GM23338 (cell line): ENCODE results near the gene KIF21A. TPM values are rescaled to one million over a fixed set of nuclear protein-coding genes. Genes with fewer than 3 reads are reported as not detected.
A peak's percentile ranks its signal among the peaks of the same experiment; 100 is the strongest.

Experiments
- ATAC-seq: fragments of 200-7000 bp; cut with Tn5 transposase; 3 replicates; pipeline ENCODE4 v1.9.1; 2020
- DNase-seq: peaks from one replicate; pipeline ENCODE4 v3.0.0-alpha.2; 2015; ENCODE audit warnings: low spot score
- H2AFZ ChIP-seq: fragments of 200-600 bp; sonication (generic); 2 replicates; pipeline ENCODE4 v1.8.0; 2016; ENCODE audit warnings: antibody characterized with exemption, mild to moderate bottlenecking, moderate library complexity
- H3F3A ChIP-seq: fragments of 200-600 bp; sonication (generic); replicated peaks from 2 replicates; pipeline ENCODE4 v1.8.0; 2017; ENCODE audit warnings: antibody characterized with exemption, mixed run types, low read depth
- H3K27ac ChIP-seq: fragments of 200-600 bp; sonication (generic); 2 replicates; pipeline ENCODE4 v1.6.1; 2016; ENCODE audit warnings: low read depth
- H3K27me3 ChIP-seq: fragments of 200-600 bp; sonication (generic); 2 replicates; pipeline ENCODE4 v1.8.0; 2016; ENCODE audit warnings: mild to moderate bottlenecking, mixed run types, moderate library complexity; ENCODE audit not compliant: insufficient read depth
- H3K36me3 ChIP-seq: fragments of 200-600 bp; sonication (generic); 2 replicates; pipeline ENCODE4 v1.8.0; 2016; ENCODE audit warnings: mild to moderate bottlenecking; ENCODE audit not compliant: insufficient read depth
- H3K4me1 ChIP-seq: fragments of 200-600 bp; sonication (generic); 2 replicates; pipeline ENCODE4 v1.8.0; 2016; ENCODE audit warnings: mild to moderate bottlenecking, moderate library complexity; ENCODE audit not compliant: insufficient read depth
- H3K4me2 ChIP-seq: fragments of 200-600 bp; sonication (generic); 2 replicates; pipeline ENCODE4 v1.7.1; 2017; ENCODE audit warnings: mixed run types
- H3K4me3 ChIP-seq: fragments of 200-600 bp; sonication (generic); 2 replicates; pipeline ENCODE4 v1.6.1; 2016; ENCODE audit warnings: mixed run types
- H3K79me2 ChIP-seq: fragments of 200-600 bp; sonication (generic); replicated peaks from 2 replicates; pipeline ENCODE4 v1.8.0; 2017; ENCODE audit warnings: mild to moderate bottlenecking; ENCODE audit not compliant: insufficient read depth
- H3K9me2 ChIP-seq: fragments of 200-600 bp; sonication (generic); 2 replicates; pipeline ENCODE4 v1.8.0; 2017; ENCODE audit not compliant: insufficient read depth
- H4K20me1 ChIP-seq: fragments of 200-600 bp; sonication (generic); replicated peaks from 2 replicates; pipeline ENCODE4 v1.8.0; 2017; ENCODE audit warnings: mild to moderate bottlenecking; ENCODE audit not compliant: insufficient read depth
- H3K27ac Mint-ChIP-seq: 2 replicates; pipeline ENCODE4 v1.8.0; 2020; ENCODE audit warnings: inconsistent platforms, mild to moderate bottlenecking, moderate library complexity, mixed read lengths
- H3K27me3 Mint-ChIP-seq: 3 replicates; pipeline ENCODE4 v1.8.0; 2022; ENCODE audit warnings: low read depth, mild to moderate bottlenecking, moderate library complexity, mixed read lengths, inconsistent platforms; ENCODE audit not compliant: insufficient read depth, poor library complexity
- H3K36me3 Mint-ChIP-seq: 3 replicates; pipeline ENCODE4 v1.8.0; 2021; ENCODE audit warnings: low read depth, mild to moderate bottlenecking, inconsistent platforms, moderate library complexity, mixed read lengths
- H3K4me1 Mint-ChIP-seq: 3 replicates; pipeline ENCODE4 v1.8.0; 2020; ENCODE audit warnings: mild to moderate bottlenecking, inconsistent platforms, mixed read lengths
- H3K4me3 Mint-ChIP-seq: 3 replicates; pipeline ENCODE4 v1.8.0; 2021; ENCODE audit warnings: moderate library complexity, mild to moderate bottlenecking, inconsistent platforms, mixed read lengths
- H3K9me3 Mint-ChIP-seq: 3 replicates; pipeline ENCODE4 v1.8.0; 2020; ENCODE audit warnings: moderate library complexity, mild to moderate bottlenecking, inconsistent platforms, mixed read lengths
- CREB1 ChIP-seq: fragments of 250-450 bp; sonication (Bioruptor Pico); IDR thresholded peaks from 2 replicates; pipeline ENCODE4 v1.5.0; 2020; ENCODE audit warnings: low read depth, mild to moderate bottlenecking, moderate library complexity
- EZH2 ChIP-seq: fragments of 200-600 bp; sonication (generic); IDR thresholded peaks from one replicate; pipeline ENCODE4 v1.8.0; 2017; ENCODE audit warnings: antibody characterized with exemption, mild to moderate bottlenecking, low read depth; ENCODE audit not compliant: unreplicated experiment
- JUNB ChIP-seq: IDR thresholded peaks from one replicate; pipeline ENCODE4 v1.6.1; 2016; ENCODE audit warnings: antibody characterized with exemption; ENCODE audit not compliant: unreplicated experiment
- NANOG ChIP-seq: IDR thresholded peaks from 2 replicates; pipeline ENCODE4 v1.6.1; 2016; ENCODE audit warnings: antibody characterized with exemption, borderline replicate concordance
- POLR2AphosphoS5 ChIP-seq: IDR thresholded peaks from 2 replicates; pipeline ENCODE4 v1.6.1; 2016; ENCODE audit warnings: antibody characterized with exemption, low read depth
- ZNF114 ChIP-seq: fragments of 250-450 bp; sonication (Bioruptor Pico); IDR thresholded peaks from 2 replicates; pipeline ENCODE4 v1.5.0; 2020; ENCODE audit warnings: mild to moderate bottlenecking, moderate library complexity
- polyA plus RNA-seq: library from polyadenylated mRNA; unstranded; fragments of >200 nt; fragmentation: Nextera tagmentation; extraction: Ambion mirVana; gene quantifications from 2 replicates; pipeline ENCODE4 v1.2.1, GENCODE V29; 2016
- total RNA-seq: library from RNA; depleted of rRNA; stranded (reverse); fragments of >200 nt; shearing (Covaris generic); gene quantifications from 2 replicates; pipeline ENCODE4 v1.2.3, GENCODE V29; 2014
- TF ChIP-seq, protein P1 (sequence below), 2 experiments: fragments of 200-600 bp in 1 of 2; sonication (generic) in 1 of 2; conservative IDR thresholded peaks; 2 replicates each; pipeline versions ENCODE4 v1.5.1 to v1.6.1; 2016 to 2017; ENCODE audit warnings: antibody characterized with exemption in 2 of 2, low read depth in 2 of 2, mild to moderate bottlenecking in 2 of 2, moderate library complexity in 1 of 2
- TF ChIP-seq, protein P2 (sequence below): IDR thresholded peaks from 2 replicates; pipeline ENCODE4 v1.6.1; 2016; ENCODE audit warnings: antibody characterized with exemption
- TF ChIP-seq, protein P3 (sequence below): IDR thresholded peaks from one replicate; pipeline ENCODE4 v1.6.1; 2018; ENCODE audit warnings: antibody characterized with exemption; ENCODE audit not compliant: unreplicated experiment

Gene KIF21A
- total and polyA plus RNA-seq, 2 experiments from 2014 or later, result 28.8 to 32.0 TPM

DNA sequence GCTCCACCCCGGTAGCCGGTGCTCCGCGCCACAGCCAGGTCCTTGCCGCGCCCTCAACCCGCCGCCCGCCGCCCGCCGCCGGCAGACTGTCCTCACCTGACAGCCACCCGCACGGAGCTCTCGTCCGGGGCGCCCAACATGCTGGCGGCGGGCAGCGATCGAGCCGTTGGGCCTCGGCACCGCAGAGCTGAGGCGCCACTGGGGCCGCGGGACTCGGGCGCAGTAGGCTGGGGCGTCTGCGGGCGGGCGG lies 164 bp downstream of the KIF21A start:
- no peak for DNase-seq
- no peaks in the 10 kb centered on the region for H3K9me2 ChIP-seq
- no peaks in the 10 kb centered on the region for H3K36me3 ChIP-seq
- no peak for TF ChIP-seq JUNB
- TF ChIP-seq, protein P1, sequence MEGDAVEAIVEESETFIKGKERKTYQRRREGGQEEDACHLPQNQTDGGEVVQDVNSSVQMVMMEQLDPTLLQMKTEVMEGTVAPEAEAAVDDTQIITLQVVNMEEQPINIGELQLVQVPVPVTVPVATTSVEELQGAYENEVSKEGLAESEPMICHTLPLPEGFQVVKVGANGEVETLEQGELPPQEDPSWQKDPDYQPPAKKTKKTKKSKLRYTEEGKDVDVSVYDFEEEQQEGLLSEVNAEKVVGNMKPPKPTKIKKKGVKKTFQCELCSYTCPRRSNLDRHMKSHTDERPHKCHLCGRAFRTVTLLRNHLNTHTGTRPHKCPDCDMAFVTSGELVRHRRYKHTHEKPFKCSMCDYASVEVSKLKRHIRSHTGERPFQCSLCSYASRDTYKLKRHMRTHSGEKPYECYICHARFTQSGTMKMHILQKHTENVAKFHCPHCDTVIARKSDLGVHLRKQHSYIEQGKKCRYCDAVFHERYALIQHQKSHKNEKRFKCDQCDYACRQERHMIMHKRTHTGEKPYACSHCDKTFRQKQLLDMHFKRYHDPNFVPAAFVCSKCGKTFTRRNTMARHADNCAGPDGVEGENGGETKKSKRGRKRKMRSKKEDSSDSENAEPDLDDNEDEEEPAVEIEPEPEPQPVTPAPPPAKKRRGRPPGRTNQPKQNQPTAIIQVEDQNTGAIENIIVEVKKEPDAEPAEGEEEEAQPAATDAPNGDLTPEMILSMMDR (conservative IDR thresholded peaks at IDR 0.05; ENCODE audit: low read depth in 2 of 2), result no peak
- TF ChIP-seq ZNF114, result no peak
- no peak for TF ChIP-seq NANOG
- TF ChIP-seq CREB1, result no peak
- TF ChIP-seq, protein P2, sequence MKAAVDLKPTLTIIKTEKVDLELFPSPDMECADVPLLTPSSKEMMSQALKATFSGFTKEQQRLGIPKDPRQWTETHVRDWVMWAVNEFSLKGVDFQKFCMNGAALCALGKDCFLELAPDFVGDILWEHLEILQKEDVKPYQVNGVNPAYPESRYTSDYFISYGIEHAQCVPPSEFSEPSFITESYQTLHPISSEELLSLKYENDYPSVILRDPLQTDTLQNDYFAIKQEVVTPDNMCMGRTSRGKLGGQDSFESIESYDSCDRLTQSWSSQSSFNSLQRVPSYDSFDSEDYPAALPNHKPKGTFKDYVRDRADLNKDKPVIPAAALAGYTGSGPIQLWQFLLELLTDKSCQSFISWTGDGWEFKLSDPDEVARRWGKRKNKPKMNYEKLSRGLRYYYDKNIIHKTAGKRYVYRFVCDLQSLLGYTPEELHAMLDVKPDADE, result no peak
- TF ChIP-seq, protein P3, sequence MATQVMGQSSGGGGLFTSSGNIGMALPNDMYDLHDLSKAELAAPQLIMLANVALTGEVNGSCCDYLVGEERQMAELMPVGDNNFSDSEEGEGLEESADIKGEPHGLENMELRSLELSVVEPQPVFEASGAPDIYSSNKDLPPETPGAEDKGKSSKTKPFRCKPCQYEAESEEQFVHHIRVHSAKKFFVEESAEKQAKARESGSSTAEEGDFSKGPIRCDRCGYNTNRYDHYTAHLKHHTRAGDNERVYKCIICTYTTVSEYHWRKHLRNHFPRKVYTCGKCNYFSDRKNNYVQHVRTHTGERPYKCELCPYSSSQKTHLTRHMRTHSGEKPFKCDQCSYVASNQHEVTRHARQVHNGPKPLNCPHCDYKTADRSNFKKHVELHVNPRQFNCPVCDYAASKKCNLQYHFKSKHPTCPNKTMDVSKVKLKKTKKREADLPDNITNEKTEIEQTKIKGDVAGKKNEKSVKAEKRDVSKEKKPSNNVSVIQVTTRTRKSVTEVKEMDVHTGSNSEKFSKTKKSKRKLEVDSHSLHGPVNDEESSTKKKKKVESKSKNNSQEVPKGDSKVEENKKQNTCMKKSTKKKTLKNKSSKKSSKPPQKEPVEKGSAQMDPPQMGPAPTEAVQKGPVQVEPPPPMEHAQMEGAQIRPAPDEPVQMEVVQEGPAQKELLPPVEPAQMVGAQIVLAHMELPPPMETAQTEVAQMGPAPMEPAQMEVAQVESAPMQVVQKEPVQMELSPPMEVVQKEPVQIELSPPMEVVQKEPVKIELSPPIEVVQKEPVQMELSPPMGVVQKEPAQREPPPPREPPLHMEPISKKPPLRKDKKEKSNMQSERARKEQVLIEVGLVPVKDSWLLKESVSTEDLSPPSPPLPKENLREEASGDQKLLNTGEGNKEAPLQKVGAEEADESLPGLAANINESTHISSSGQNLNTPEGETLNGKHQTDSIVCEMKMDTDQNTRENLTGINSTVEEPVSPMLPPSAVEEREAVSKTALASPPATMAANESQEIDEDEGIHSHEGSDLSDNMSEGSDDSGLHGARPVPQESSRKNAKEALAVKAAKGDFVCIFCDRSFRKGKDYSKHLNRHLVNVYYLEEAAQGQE, result no peak
- no peak for TF ChIP-seq POLR2AphosphoS5
- no peak for TF ChIP-seq EZH2
- H4K20me1 ChIP-seq, result no peaks in the 10 kb centered on the region
- peak overlapping the region; percentile 94 for H3K4me2 ChIP-seq
- H3K27me3 ChIP-seq, result peaks cover 25% of the 10 kb centered on the region
- H2AFZ ChIP-seq, result no peak overlapping the region
- peak; percentile 58; the same call in 2 of the 3 replicates for ATAC-seq
- Mint-ChIP-seq H3K36me3 (no peaks in the 10 kb centered on the region; the same call in 2 of the 3 replicates), H3K27me3 (peaks cover 9% of the 10 kb centered on the region), H3K4me3 (peak overlapping the region; percentile 97; the same call in 2 of the 3 replicates), H3K4me1 (peaks cover 44% of the 10 kb centered on the region), H3K9me3 (no peaks in the 10 kb centered on the region; the same call in 2 of the 3 replicates), H3K27ac (no peak overlapping the region)
- H3F3A ChIP-seq, result no peaks in the 10 kb centered on the region; the same call in 1 of the 2 replicates
- H3K4me3 ChIP-seq, result peak overlapping the region; percentile 91
- H3K27ac ChIP-seq, result no peak overlapping the region; the same call in 1 of the 2 replicates
- peaks cover 43% of the 10 kb centered on the region for H3K79me2 ChIP-seq
- peaks cover 37% of the 10 kb centered on the region for H3K4me1 ChIP-seq
